Psoas muscle (tissue), 8 donors: ENCODE measurements around the gene BAHCC1. TPM values are rescaled to one million over a fixed set of nuclear protein-coding genes. Genes with fewer than 3 reads are reported as not detected.

ENCODE experiments used
- ATAC-seq, 4 donors: fragments of 200-7000 bp; cut with Tn5 transposase; one replicate each; pipeline ENCODE4 v1.9.1; 2020; ENCODE audit warnings: moderate library complexity in 3 of 4, mild to moderate bottlenecking in 2 of 4
- DNase-seq, 2 donors: peaks; one replicate each; pipeline ENCODE4 v3.0.0-alpha.2; 2020
- H3K27ac ChIP-seq: fragments of 200-600 bp; one replicate; pipeline ENCODE4 v1.8.0; 2022
- H3K27me3 ChIP-seq, 3 donors: fragments of 200-600 bp in 1 of 3; one replicate each; pipeline versions ENCODE4 v1.6.1 to v1.8.0; 2013 to 2022; ENCODE audit warnings: low read length in 2 of 3, mild to moderate bottlenecking in 2 of 3, moderate library complexity in 1 of 3; ENCODE audit not compliant: insufficient read depth in 3 of 3
- H3K36me3 ChIP-seq, 2 donors: fragments of 200-600 bp in 1 of 2; one replicate each; pipeline versions ENCODE4 v1.6.1 to v1.8.0; 2013 to 2022; ENCODE audit warnings: low read depth in 1 of 2, mild to moderate bottlenecking in 1 of 2, moderate library complexity in 1 of 2; ENCODE audit not compliant: insufficient read depth in 1 of 2
- H3K4me1 ChIP-seq: fragments of 200-600 bp; one replicate; pipeline ENCODE4 v1.8.0; 2022
- H3K4me3 ChIP-seq: fragments of 200-600 bp; one replicate; pipeline ENCODE4 v1.8.0; 2022; ENCODE audit warnings: mild to moderate bottlenecking
- H3K9me3 ChIP-seq: fragments of 200-600 bp; one replicate; pipeline ENCODE4 v1.8.0; 2022
- WGBS, 3 donors: extraction: QIAGEN DNeasy Blood & Tissue Kit; methylation state at CpG; one replicate each; pipeline versions ENCODE4 v1.1.6 to v1.1.7; 2013; 5-methylcytosine and 5-hydroxymethylcytosine counted together
- intact Hi-C, 2 donors: fragments of 100-400 bp; cut with DNase I; formaldehyde crosslinking; loops; one replicate each; pipeline versions ENCODE4 v1.11.0 to v1.14.2; 2022
- polyA plus RNA-seq, 3 donors: library from polyadenylated mRNA; stranded (reverse); fragments of 200-250 nt; gene quantifications; one replicate each; pipeline ENCODE4 v1.2.3, GENCODE V29; 2013
- total RNA-seq, 4 donors: library from RNA; stranded (reverse); fragmentation: NEBNext Ultra II Directional in 2 of 4; extraction: Animal tissue kit (Norgen Biotek cat#: 25700) in 2 of 4; gene quantifications; one replicate each; pipeline versions ENCODE4 v1.2.1 to v1.2.4, GENCODE V29; 2021 to 2023
- TF ChIP-seq, protein P1 (sequence below): fragments of 200-600 bp; IDR thresholded peaks from one replicate; pipeline ENCODE4 v1.8.0; 2022; ENCODE audit warnings: antibody characterized with exemption
- donor health status: healthy with polysubstance abuse.
- donor health status: DM: no; HTN: no; CAD: no; lungs with moderate emphysema.
- donor health status: Bipolar disorder and iron deficiency.
- donor health status: healthy.
- donor health status: DM: yes; HTN: yes; CAD: no.
- donor health status: DM: no; HTN: no; CAD: no.
- donor health status: DM: no; HTN: no; CAD: no.
- donor health status: DM: yes; HTN: yes; CAD: no.

BAHCC1 gene
- total and polyA plus RNA-seq, 7 donors, result 2.8 to 10.7 (median 6.6) TPM

DNA sequence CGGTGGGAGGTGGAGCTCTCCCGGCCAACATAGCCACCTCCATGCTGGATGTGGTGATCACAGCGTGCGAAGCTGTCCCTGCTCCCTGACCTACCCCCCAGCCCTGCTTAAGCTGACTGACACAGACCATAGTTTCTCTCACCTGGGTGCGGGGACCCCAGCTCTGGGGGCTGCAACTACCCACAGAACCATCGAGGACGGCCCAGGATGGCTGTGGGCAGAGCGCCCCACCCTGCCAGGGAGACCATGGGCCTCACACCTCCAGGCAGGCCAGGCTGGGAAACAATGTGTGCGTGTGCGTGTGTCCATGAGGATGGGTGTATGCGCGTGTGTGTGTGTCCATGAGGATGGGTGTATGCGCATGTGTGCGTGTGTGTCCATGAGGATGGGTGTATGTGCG lies 20.4 kb downstream of the BAHCC1 start:
- peaks cover 0 to 2% (median 0%) of the 10 kb centered on the region in 3 donors for H3K27me3 ChIP-seq
- intact Hi-C loops, result no loop called here
- 96 to 97% (median 97%) methylated on average over 15 of the region's 15 CpGs for WGBS, 3 donors
- DNase-seq (no peak), ATAC-seq (no peak)
- TF ChIP-seq, protein P1, sequence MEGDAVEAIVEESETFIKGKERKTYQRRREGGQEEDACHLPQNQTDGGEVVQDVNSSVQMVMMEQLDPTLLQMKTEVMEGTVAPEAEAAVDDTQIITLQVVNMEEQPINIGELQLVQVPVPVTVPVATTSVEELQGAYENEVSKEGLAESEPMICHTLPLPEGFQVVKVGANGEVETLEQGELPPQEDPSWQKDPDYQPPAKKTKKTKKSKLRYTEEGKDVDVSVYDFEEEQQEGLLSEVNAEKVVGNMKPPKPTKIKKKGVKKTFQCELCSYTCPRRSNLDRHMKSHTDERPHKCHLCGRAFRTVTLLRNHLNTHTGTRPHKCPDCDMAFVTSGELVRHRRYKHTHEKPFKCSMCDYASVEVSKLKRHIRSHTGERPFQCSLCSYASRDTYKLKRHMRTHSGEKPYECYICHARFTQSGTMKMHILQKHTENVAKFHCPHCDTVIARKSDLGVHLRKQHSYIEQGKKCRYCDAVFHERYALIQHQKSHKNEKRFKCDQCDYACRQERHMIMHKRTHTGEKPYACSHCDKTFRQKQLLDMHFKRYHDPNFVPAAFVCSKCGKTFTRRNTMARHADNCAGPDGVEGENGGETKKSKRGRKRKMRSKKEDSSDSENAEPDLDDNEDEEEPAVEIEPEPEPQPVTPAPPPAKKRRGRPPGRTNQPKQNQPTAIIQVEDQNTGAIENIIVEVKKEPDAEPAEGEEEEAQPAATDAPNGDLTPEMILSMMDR, result no peak
- H3K36me3 ChIP-seq, result no peaks in the 10 kb centered on the region
- H3K4me3 ChIP-seq, result no peak overlapping the region
- no peaks in the 10 kb centered on the region for H3K9me3 ChIP-seq
- H3K27ac ChIP-seq, result no peak overlapping the region
- H3K4me1 ChIP-seq, result peaks cover 38% of the 10 kb centered on the region

DNA sequence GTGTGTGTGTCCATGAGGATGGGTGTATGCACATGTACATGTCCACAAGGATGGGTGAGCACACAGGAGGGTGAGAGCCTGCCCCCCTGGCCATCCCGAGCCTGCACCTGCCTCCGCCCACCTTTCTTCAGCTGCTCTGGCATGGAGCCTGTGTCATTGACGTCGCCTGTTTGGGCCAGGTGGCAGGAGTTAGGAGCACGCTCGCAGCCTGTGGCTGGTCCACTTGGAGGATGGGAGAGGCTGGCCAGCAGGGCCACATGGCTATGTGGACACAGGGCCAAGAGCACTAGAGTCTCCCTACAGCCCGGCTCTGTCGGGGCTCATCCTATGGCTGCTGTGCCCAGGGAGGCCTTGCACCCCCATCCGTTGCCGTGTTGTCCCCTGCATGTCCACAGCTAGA lies 21.4 kb downstream of the BAHCC1 start:
- H3K27ac ChIP-seq, result peak overlapping the region; percentile 58
- WGBS, 3 donors, result 28 to 35% (median 33%) methylated on average over 10 of the region's 10 CpGs
- H3K4me3 ChIP-seq, result no peak overlapping the region
- no peaks in the 10 kb centered on the region for H3K9me3 ChIP-seq
- H3K4me1 ChIP-seq, result peaks cover 47% of the 10 kb centered on the region
- peaks cover 0 to 2% (median 0%) of the 10 kb centered on the region in 3 donors for H3K27me3 ChIP-seq
- intact Hi-C loops, result no loop called here
- TF ChIP-seq, protein P1, result no peak
- no peaks in the 10 kb centered on the region for H3K36me3 ChIP-seq
- ATAC-seq (peak in 3 of 4 donors; percentile 43 to 68 (median 66)), DNase-seq (no peak)

DNA sequence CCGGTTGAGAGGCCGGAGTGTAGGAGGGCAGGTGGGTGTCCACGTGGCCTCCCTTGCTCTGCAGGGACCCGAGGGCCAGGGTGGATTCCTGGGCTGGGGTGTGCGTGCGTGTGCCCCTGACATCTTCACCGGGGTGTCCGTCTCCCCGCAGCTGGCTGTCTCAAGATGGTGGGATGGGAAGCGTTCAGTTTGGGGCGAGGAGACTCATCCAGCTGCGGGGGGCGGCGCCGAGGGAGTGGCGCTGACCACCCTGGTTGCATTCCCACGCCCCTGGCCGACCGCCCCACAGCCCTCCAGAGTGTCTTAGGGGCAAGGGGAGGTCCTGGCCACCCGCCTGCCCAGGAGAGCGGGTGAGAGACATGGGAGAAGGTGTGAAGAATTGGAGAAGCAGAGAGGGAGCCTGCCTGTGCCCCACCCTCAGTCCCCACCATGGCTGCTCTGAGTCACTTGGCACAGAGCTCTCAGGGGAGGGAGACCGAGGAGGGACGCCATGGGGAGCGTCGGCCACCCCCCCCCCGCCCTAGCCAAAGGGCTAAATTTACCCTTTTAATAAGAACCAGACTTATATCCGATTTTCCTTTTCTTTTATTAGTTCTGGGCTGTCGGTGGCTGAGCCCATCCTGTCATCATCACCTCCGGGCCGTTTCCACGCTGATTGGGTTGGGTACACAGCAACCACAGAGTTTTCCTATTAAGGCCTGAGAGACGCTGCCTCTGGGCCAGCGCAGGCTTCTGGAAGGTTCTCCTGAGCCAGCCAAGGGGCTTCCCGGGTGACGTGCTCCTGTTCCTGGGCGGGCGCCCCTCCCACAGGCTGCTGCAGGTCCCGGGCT lies 22.0 kb downstream of the BAHCC1 start:
- DNase-seq (no peak), ATAC-seq (peak; percentile 29 to 81 (median 62))
- Histone ChIP-seq H3K36me3 (no peaks in the 10 kb centered on the region), H3K4me1 (peaks cover 53% of the 10 kb centered on the region), H3K4me3 (peak overlapping the region; percentile 25), H3K27me3 (peaks cover 0 to 2% (median 0%) of the 10 kb centered on the region in 3 donors), H3K27ac (peak overlapping the region; percentile 58), H3K9me3 (no peaks in the 10 kb centered on the region)
- WGBS, 3 donors, result 37 to 47% (median 46%) methylated on average over 34 to 38 of the region's 38 CpGs
- TF ChIP-seq, protein P1, result no peak
- intact Hi-C loops, result no loop called here

DNA sequence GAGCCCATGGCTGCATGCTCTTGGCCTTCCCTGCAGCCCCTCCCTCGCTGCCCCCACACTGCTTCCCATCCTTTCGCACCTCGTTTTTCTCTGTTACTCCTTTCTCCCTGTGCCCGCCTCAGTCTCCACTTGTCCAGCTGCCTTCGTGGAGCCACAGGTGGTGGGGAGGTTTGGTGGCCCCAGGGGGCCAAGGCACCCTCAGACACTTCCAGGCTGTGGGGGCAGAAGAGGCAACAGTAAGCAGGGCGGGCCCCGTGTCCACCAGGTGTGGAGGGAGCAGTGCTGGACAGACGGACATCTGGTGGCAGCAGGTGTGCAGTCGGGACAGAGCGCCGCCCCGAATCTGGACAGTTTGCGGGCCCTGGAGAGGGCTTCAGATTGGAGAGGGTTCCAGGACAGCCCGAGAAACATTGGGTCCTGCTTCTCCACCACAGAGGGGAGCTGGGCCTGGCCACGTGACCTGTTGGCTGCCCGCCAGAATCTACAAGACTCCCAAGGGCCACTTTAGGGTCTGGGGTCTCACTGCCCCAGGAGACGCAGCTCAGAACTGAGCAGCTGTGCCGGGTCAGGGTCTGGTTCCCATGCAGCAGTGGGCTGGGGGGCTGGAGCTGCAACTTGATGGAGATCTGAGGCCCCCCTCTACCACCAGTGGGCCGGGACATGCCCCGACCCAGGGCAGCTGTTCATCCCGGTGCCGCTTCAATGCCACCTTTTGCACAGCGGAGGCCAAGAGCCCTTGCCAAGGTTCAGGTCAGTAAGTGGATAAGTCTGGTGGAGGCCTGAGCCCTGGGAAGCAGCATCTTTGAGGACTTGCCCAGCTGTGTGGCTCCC lies 22.8 kb downstream of the BAHCC1 start:
- no peaks in the 10 kb centered on the region for H3K36me3 ChIP-seq
- H3K9me3 ChIP-seq, result no peaks in the 10 kb centered on the region
- DNase-seq, result no peak
- H3K27me3 ChIP-seq, result no peaks in the 10 kb centered on the region
- peaks cover 57% of the 10 kb centered on the region for H3K4me1 ChIP-seq
- ATAC-seq, result no peak
- peak overlapping the region; percentile 25 for H3K4me3 ChIP-seq
- H3K27ac ChIP-seq, result peak overlapping the region; percentile 58
- TF ChIP-seq, protein P1, result no peak
- WGBS, 3 donors, result 50 to 64% (median 52%) methylated on average over 23 of the region's 23 CpGs
- intact Hi-C loops, result no loop called here
